Measurements from ENCODE around the gene PNPLA5.

PNPLA5 gene

DNA sequence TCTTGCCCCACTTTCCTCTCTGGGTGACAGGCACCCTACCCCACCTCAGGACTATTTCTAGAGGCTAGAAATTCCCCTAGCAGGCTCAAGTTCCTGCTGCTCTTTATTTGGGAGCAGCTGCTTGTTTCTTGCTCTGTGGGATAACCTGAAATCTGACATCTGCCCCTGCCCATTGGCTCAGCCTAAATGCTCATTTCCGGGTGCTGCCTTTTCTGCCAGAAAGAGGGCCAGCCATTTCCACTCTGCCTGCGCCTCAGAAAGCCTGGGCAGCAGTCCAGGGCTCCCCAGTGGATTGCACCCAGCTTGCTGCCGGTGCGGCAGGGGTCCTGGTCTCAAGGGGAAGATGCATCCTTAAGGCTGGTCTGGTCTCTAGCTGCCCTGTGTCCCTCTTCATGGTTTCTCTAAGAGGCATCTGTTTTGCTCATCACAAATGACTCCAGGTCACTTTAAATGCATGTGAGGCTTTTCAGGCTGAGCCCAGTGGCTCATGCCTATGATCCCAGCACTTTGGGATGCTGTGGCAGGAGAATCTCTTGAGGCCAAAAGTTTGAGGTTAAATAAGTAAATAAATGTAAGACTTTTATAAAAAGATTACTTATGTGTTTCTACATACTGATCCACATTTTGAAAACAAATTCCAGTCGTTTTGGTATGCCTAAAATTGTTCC is 10.3 kb upstream of the PNPLA5 start:
- DNase-seq (ENCODE audit: low read depth), result no peak

DNA sequence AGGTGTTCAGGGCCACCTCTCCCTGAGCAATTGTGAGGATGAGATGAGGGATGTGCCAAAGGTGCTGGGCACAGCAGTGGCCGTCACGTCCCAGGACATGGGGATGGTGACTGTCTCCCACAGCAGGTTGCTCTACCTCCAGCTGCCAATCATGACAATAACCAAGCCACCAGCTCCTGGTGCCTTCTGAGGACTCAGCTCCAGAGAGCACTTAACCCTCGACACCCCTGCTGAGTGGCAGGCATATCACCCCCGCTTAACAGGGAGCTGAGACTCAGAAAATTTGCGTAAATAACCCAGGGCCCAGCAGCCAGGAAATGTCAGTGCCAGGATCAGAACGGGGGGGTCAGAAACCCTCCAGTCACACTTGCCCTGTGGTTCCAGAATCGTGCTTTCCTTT is 8.4 kb upstream of the PNPLA5 start:
- DNase-seq (ENCODE audit: low read depth), result no peak

DNA sequence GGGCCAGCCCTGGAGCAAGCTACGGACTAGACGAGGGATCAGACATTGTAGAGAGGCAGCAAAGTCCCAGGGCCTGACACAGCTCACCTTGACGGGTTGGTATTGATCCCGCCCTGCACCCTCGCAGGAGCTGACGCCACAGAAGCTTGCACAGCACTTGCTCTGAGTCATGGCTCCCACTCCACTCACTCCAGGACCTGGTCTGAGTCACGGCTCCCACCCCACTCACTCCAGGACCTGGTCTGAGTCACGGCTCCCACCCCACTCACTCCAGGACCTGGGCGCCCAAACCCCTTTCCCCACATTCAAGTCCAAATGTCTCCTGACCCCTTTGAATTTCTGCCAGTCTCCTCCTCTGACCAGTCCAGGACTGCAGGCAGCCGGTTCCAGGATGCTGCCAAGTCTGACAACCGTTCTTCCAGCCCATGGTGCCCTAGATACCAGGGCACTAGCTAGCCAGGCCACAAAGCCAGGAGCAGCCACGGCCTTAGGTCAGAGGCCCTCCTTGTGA is 6.0 kb upstream of the PNPLA5 start:
- no peak for DNase-seq (ENCODE audit: low read depth)

DNA sequence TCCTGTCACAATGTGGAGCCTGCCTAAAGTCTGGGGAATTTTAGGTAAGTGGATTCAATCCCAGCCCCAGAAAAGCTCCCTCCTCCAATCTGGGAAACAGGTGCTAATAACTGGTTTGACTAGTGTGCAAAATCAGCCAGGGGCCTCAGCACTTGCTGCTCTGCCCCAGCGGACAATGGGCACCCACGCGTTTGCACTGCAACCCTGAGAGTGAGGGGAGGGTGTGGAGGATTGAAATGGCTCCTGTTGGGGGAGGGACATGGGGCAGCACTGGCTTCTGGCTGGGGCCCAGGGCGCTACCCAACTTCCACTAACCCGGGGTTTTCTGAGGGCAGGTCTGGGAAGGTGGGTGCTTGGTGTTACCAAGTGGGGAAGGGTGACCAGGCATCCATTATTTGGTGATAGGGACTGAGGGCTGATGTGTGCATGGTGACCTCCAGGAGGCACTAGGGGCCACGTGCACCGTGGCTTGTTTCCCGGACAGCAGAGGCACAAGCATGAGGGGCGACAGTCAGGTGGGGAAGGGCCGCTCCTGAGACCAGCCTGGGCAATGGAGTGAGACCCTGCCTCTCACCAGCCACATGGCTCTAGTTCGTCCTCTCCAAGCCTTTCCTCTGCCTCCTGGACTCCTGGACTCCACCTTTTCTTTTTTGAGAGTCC is 4.3 kb upstream of the PNPLA5 start:
- no peak for DNase-seq (ENCODE audit: low read depth)

DNA sequence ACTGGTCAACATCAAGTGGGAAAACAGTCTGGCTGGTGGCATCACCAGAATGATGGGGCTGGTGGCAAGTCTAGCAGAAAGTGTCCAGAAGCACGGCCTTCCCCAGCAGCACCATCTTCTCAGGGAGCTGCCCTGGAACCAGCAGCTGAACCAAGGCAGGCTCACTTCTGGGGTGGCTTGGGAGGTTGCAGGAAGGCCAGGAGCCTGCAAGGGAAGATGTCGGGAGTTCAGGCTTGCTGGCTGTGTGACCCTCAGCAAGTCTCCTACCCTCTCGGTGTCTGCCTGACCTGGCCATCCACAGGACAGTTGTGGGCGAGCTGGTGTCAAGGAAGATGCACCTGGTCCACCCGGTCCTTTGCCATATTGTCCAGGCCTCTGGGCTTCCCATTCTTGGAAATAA is 2.3 kb upstream of the PNPLA5 start:
- no peak for DNase-seq (ENCODE audit: low read depth)

DNA sequence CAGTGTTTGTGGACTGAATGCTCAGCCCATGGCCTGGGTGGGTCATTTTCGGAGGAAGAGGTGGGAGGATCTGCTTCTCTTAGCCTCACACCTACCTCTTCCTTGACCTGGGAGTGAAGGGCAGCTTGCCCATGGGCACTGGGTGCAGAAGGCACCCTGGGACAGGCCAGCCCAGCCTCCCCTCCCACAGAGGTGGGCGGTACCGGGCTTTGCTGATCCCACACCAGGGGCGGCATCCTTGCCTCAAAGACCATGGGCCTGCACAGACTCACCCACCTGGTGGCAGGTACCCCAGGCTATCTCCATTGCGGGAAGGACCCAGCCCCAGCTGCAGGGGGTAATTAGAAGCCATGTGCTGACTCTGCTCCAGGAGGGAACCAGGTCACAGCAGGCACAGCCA is 1.5 kb upstream of the PNPLA5 start:
- DNase-seq (ENCODE audit: low read depth), result no peak

DNA sequence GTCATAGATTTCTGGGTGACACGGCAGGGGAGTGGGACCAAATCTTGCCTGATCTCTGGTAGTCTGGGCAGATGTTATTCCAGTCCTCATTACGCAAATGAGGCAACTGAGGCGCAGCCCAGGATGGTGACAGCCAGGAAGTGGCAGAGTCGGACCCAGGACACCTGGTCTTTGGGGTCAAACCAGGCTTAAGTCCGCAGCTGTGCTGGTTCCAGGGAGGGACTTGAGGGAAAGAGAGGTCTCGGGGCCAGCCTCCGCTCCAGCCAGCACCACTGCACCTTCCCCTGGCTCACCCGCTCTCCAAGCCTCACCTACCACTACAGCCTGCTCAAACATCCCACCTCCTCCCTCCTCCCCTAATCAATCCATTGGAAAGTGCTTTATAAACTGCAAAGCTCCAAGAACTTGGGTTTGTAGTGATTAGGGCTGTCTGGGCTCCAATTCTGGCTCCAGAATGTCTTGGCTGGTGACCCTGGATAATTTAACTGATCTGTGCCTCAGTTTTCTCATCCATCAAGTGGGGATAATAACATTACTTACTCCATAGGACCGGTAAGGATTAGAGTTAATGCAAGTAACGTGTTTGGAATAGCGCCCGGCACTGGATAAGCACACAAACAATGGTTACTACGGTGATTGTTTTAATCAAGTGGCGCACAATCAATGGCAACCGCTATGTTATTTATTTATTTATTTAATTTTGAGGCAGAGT is 526 bp upstream of the PNPLA5 start:
- no peak for DNase-seq (ENCODE audit: low read depth)

DNA sequence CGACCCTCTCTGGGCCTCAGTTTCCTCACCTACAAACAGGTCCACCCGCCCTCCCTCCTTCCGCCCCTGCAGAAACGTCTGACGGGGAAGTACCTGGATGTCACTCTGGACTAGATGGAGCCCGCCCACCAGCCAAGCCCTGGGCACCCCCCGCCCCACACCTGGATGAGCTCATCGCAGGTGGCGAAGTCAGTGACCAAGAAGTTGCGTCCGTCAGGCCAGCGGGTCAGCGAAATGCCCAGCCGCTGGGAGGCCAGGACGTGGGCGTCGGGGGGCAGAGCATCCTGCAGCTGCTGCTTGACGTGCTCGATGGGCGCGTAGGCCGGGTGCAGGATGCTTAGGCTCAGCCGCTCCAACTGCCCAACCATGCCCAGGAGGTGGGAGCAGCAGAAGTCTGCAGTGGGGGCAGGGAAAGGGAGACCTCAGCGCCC is 897 bp downstream of the PNPLA5 start:
- DNase-seq (ENCODE audit: low read depth), result no peak

DNA sequence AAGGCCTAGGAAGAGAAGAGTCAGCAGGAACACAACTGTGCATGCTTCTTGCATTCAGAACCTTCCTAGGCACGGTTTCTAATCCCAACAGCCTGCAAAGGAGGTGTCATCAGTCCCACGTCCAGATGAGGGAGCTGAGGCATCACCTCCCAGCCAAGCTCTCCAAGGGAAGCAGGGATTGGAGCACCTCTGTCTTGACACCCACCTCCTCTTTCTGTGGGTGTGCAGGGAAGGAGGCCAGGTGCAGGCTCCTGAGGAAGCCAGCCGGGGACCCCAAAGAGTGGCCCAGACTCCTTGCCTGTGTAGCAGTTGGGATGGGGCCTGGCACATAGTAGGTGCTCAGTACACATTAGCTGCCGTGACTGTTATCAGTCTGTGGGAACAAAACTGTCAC is 2.0 kb downstream of the PNPLA5 start:
- no peak for DNase-seq (ENCODE audit: low read depth)

DNA sequence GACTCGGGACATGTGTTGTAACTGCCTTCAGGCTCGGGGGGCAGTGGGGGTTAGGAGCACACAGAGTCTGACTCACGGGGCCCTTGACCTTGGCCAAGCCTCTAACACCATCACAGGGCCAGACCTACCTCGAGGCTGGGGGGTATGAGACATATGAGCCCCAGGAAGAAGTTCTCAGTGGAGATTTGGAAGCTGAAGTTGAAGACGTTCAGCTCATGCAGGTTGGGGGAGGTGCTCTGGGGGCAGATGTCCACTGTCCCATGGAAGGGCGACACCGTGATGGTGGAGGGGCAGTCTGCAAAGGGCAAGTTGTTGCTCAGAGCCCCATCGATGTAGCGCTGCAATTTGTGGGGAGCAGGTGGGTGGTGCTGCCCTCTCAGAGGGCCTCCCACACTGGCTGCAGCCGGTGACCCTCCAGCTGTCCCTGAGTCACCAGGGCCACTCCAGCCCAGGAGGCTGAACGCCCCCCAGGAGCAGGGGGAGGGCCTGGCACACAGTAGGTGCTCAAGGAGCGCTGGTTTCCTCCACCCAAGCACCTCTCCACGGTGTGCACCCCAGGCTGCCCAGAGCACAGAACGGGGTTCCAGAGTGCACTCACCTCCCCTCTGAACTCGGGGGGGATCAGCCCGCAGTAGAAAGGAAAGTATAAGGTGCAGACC is 2.5 kb downstream of the PNPLA5 start:
- DNase-seq (ENCODE audit: low read depth), result no peak

DNA sequence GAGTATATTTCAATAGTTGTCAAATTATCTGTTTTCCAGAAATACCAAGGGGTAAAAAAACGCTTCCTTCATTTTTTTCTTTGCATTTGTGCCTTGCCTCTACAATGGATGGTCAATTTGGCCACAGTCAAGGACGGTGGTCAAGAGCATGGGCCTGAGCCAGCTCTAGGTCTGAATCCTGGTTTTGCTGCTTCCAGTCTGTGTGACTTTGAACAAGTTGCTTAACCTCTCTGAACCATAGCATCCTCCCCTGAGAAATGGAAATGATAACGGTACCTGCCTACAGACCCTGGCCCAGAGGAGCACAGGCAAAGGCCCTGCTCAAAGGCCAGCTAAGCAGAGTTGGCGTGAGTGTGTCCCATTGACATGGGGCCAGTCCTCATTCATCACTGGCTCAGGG is 3.1 kb downstream of the PNPLA5 start:
- DNase-seq (ENCODE audit: low read depth), result no peak

DNA sequence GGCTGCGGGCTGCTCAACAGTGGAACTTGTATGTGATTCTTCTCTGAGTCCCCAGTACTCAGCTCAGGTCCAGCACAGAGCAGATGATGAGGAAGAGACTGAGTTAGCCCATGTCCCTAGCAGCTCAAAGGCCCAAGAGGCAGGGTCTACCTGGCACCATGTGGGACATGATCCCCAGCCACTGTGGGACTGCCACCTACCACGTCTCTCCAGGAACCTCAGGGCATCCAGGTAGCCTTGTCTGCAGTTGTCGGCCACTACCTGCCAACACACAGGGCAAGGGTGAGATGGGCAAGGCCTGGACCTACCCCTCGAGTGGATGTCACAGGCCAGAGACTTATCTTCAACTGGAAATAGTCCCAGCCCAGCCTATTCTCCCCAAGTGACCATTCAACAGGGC is 4.4 kb downstream of the PNPLA5 start:
- DNase-seq (ENCODE audit: low read depth), result no peak

DNA sequence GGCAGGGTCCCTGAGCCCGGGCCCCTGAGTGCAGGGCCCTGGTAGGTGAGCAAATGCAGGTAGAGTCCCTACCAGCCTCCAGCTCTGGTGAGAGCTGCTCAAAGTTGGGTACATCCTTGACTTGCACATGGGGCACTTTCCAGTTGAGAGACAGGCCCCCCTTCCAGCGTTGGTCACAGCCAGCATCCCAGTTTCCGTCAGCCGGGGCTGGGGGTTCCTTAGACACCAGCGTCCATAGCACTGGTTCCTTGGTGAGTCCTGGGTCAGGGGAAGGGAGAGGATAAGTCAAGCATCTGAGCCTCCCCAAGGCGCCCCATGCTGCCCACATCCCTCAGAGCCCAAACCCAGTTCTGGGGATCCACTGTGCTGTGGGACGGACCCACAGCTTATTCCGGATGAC is 5.6 kb downstream of the PNPLA5 start:
- no peak for DNase-seq (ENCODE audit: low read depth)

DNA sequence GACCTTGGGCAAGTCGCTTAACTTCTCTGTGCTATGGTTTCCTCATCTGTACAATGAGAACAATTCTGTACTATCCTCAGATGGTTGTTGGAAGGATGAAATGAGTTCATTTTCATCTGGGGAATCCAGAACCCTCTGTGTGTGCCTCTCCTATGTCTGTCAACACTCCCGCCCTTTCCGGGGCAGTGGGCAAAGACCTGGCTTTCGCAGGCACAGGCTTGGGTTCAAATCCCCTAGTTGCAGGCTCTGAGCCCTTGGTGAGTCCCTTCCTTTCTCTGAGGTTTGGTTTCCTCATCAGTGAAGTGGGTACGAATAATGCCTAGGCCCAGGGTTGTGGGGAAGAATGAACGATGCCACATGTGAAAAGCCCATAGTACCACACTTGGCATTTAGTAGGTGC is 6.0 kb downstream of the PNPLA5 start:
- DNase-seq (ENCODE audit: low read depth), result no peak

DNA sequence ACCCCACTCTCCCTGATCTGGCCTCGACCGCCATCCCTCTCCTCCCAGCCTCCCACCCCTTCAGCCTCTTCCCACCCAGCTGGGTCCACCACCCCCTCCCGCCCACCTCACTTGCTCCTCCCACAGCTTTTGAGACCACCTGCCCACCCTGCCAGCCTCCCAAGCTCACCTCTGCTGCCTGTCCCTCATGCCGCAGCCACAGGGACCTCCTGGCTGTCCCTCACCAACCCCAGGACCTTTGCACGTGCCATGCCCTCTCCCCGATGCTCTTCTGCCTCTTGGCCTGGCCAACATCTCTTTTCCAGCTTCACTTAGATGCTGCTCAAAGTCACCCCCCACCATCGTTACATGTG is 6.5 kb downstream of the PNPLA5 start:
- no peak for DNase-seq (ENCODE audit: low read depth)

DNA sequence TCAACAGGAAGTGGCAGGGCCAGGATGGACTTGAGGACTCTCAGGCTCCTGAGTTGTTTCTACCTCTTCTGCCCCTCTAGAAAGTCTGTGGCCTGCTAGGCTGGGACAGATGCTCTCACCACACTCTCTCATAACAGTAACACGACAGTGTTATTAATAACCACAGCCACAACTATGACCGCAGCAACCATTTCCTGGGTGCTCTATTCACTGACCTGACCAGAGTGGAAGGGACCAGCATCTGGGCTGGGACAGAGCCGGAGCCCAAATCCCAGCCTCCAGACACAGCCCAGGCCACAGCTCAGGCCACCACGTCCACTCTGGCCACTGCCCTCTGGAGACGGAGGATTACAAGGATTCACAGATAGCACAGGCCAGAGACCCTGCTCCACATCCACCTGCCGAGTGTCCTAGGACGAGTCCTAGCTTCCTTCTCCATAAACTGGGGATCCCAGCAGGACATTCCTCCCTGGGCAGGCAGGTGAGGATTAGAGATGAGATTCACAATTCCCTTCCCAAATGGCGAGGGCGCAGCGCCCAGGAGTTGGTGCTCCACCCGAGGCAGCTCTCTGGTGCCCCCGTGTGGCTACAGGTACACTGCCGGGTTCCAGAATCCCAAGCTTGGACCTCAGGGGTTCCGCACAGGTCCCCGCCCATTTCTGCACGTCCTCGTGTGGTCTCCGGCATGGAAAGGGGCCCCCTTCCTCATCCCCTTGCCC is 7.1 kb downstream of the PNPLA5 start:
- no peak for DNase-seq (ENCODE audit: low read depth)

DNA sequence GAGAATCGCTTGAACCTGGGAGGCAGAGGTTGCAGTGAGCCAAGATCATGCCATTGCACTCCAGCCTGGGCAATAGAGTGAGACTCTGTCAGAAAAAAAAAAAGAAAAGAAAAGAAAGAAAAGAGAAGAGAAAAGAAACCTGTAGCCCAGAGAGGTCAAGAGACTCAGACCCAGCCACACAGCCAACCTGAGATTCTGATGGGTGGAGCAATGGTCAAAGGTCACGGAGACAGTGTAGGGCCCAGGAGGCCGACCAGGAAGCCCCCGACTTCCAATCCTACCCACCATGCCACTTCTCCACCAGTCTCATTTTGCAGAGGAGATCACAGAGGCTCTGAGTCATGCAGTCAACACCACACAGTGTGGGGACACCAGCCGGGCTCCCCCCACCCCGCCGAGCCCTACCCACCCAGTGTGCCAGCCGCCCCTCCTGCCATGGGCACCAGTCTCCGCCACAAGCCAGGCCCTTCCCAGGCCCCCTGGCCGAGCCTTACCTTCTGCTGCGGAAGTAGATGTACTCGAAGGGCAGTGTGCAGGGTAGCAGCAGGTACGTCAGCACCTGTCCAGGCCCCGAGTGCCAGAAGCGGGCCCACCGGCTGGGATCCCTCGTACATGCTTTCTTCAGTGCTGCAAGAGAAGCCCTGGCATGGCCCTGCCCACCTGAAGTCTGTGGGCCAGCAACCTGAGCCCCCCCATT is 7.9 kb downstream of the PNPLA5 start:
- DNase-seq (ENCODE audit: low read depth), result no peak

DNA sequence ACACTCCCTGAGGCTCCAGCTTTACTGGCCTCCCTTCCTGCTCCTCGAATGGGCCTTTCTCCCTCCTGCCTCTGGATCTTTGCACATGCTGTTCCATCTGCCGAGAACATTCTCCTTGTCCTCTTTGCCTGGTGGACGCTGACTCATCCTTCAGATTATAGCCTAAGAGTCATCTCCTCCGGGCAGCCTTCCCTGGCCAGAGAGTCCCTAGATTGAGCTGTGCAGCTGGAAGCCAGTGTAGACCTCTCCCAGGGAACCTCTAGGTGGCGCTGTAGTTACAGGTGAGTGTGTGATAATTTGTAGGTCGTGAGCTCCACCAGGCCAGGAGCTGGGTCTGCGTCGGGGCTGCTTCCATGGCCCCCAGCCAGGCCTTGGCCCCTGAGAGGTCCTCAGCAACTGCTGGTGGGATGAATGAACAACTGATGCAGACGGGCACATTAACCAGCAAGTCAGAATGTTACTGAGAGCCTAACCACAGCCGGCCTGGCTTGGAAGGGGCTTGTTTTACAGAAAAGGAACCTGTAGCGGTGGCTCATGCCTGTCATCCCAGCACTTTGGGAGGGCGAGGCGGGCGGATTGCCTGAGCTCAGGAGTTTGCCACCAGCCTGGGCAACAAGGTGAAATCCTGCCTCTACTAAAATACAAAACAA is 8.7 kb downstream of the PNPLA5 start:
- DNase-seq (ENCODE audit: low read depth), result no peak

DNA sequence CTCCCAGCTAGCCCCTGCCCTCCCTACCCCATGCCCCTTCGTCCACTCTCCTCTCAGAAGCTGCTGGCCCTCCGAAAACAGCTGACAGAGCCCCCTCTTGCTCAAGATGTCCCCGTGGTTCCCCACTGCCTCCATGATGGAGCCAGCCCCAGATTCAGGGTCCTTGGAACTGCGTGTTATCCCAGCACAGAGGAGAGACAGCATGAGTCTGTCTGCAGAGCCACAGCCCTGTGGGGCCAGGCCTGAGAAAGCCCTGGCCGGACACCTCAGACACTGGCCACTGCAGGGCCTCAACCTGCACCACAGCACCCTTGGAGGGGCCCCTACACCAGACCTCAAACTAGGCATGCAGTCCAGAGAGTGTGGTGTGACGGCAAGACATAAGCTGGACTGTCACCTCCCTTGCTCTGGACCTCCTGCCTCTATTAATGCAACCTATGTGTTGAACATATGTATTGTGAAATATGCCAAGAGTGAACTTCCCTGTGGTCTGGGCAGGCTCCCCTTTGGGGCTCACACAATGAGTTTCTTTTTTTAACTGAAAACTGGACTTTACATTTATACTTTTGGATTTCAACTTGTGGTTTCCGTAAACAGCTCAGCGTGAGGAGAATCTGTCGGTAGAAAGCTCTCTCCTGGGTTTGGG is 9.6 kb downstream of the PNPLA5 start:
- no peak for DNase-seq (ENCODE audit: low read depth)
